ENCODE data around the gene NIN.

DNA sequence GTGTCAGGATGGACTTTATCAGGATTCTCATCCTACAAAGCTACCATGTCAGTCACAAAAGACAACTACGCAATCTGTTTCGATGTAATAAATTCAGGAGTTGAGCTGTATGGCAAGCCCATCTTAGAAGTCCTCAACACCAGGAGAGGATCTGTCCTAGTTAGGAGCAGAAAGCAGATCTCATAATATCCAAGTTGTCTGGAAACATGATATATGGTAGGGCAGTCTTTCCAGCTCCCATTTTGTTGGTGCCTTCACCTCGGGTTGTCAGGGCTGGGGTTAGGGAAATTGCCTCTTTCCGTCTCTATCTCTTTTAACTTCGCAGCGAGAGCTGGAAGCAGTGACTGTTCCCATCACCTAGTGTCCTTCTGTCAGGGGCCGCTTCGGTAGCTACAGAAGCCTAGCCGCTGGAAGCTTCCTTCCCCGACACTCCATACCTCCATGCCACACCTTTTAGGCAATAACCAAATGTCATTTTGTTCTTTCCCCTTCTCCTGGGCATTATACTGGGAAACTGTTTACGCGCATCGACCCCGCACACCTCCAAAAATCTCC lies 1.4 kb downstream of the NIN start:
- no peak for TF ChIP-seq POLR2A (IDR thresholded peaks at IDR 0.05; ENCODE audit: low read length)
- no peak for TF ChIP-seq GATA1 (IDR thresholded peaks at IDR 0.05; ENCODE audit: low read depth, low read length)

Data from erythroblast (primary cell).